Measurements from ENCODE around the gene ZCCHC2. TPM values are rescaled to one million over a fixed set of nuclear protein-coding genes. Genes with fewer than 3 reads are reported as not detected.

Gene ZCCHC2
- total and polyA plus RNA-seq, 2 donors (not counting 3 experiments of a cell fraction or from before 2014, with no cell fraction given), result 16.2 to 27.2 TPM

- no peak for TF ChIP-seq MYC (IDR thresholded peaks at IDR 0.05; ENCODE audit: low read depth, low read length)
- TF ChIP-seq, protein P1, sequence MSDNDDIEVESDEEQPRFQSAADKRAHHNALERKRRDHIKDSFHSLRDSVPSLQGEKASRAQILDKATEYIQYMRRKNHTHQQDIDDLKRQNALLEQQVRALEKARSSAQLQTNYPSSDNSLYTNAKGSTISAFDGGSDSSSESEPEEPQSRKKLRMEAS (IDR thresholded peaks at IDR 0.05; ENCODE audit: insufficient read depth, insufficient read length), result no peak
- no peak for TF ChIP-seq POLR2A (IDR thresholded peaks at IDR 0.05; ENCODE audit: low read depth, low read length)
- TF ChIP-seq POLR2AphosphoS5 (IDR thresholded peaks at IDR 0.05; ENCODE audit: insufficient read depth, low read depth, low read length), result no peak
- no peak for TF ChIP-seq FOS (IDR thresholded peaks at IDR 0.05; ENCODE audit: borderline replicate concordance, insufficient read depth, low read length)
- no peak for TF ChIP-seq JUN (IDR thresholded peaks at IDR 0.05; ENCODE audit: borderline replicate concordance, insufficient read depth, insufficient read length, low read depth)
- TF ChIP-seq GATA2 (IDR thresholded peaks at IDR 0.05; ENCODE audit: insufficient read depth, insufficient read length, low read depth, low read length), result no peak
- no peak for TF ChIP-seq EZH2 (IDR thresholded peaks at IDR 0.05; ENCODE audit: borderline replicate concordance, low read depth, low read length, severe bottlenecking)
- TF ChIP-seq CTCF (IDR thresholded peaks at IDR 0.05; ENCODE audit: extremely low read depth in 1 of 2, insufficient read depth in 1 of 2, low read depth in 1 of 2, low read length in 2 of 2), result no peak
- BruUV-seq (replicated peaks), result no TSS peak
- Histone ChIP-seq H3K4me2 (ENCODE audit: insufficient read depth, low read length) (no peak overlapping the region), H4K20me1 (replicated peaks; ENCODE audit: control insufficient read depth, extremely low read depth, insufficient read depth, low read length) (no peaks in the 10 kb centered on the region), H3K27ac (ENCODE audit: insufficient read depth, low read depth, low read length) (no peak overlapping the region), H3K9ac (replicated peaks; ENCODE audit: extremely low read depth, insufficient read depth, low read length) (no peak overlapping the region), H3K4me1 (ENCODE audit: control insufficient read depth, extremely low read depth, insufficient read depth, low read length) (peaks cover 3% of the 10 kb centered on the region), H3K36me3 (ENCODE audit: control insufficient read depth in 2 of 2, extremely low read depth in 1 of 2, insufficient read depth in 2 of 2, low read length in 2 of 2) (no peaks in the 10 kb centered on the region), H3K4me3 (replicated peaks in 1 of 3; ENCODE audit: insufficient read depth in 1 of 3, low read depth in 1 of 3, low read length in 3 of 3) (no peak overlapping the region), H3K79me2 (ENCODE audit: control insufficient read depth, insufficient read depth, low read length) (no peaks in the 10 kb centered on the region), H3K27me3 (ENCODE audit: control insufficient read depth in 2 of 2, insufficient read depth in 2 of 2, low read length in 2 of 2) (no peaks in the 10 kb centered on the region), H3K9me1 (replicated peaks; ENCODE audit: control insufficient read depth, extremely low read depth, insufficient read depth, low read length) (no peaks in the 10 kb centered on the region), H3K9me3 (replicated peaks; ENCODE audit: control insufficient read depth, insufficient read depth, low read length) (no peaks in the 10 kb centered on the region), H2AFZ (ENCODE audit: low read depth, low read length) (no peak overlapping the region)
- CTCF ChIA-PET, result interaction anchor here (1.1 to 2.0 kb wide), 4 partner anchors 11 to 85 kb away, joined by 3 to 10 read pairs (median 7); partner anchors contain the start of gene ZCCHC2
- dilution Hi-C loops (cut with MboI; ENCODE audit: extremely low pct_ligation_motif_present, low sequenced_read_pairs), result no loop called here
- POLR2A ChIA-PET, result no interaction called here
- intact Hi-C loops (cut with micrococcal nuclease), result no loop called here
- FAIRE-seq (no peak), DNase-seq (ENCODE audit: low read depth, low spot score) (no peak)
These were observed 12.0 kb upstream of the ZCCHC2 start for GRCh38 chr18:62510789-62511188.

All from endothelial cell of umbilical vein (primary cell).